GM12878 (cell line): ENCODE data around the gene REXO1. TPM values are rescaled to one million over a fixed set of nuclear protein-coding genes. Genes with fewer than 3 reads are reported as not detected.

ENCODE experiments used
- ATAC-seq: fragments of 200-7000 bp; cut with Tn5 transposase; 3 replicates; pipeline ENCODE4 v1.9.1; 2020; ENCODE audit warnings: mild to moderate bottlenecking, moderate library complexity
- BruUV-seq: library from RNA; stranded (reverse); fragments of 400-500 nt; replicated peaks from 2 replicates; lab custom pipeline; 2021; lab: Mats Ljungman, UMichigan
- CTCF ChIA-PET: fragments of 300-600 bp; sonication (Branson Sonifier 250); formaldehyde crosslinking; extraction: SDS; loops from one replicate; lab custom pipeline; 2021; ENCODE audit warnings: inconsistent platforms; lab: Yijun Ruan, JAX
- POLR2A ChIA-PET: fragments of 350-600 bp; formaldehyde crosslinking; extraction: SDS; loops from one replicate; lab custom pipeline; 2021; ENCODE audit warnings: inconsistent platforms; lab: Charles Lee
- RAD21 ChIA-PET: fragments of 300-600 bp; sonication (Branson Sonifier 250); formaldehyde crosslinking; loops from one replicate; lab custom pipeline; 2023; ENCODE audit warnings: antibody characterized with exemption; ENCODE audit not compliant: unreplicated experiment; lab: Charles Lee
- SMC1A ChIA-PET: fragments of 300-600 bp; sonication (Branson Sonifier 250); formaldehyde crosslinking; loops from one replicate; lab custom pipeline; 2023; ENCODE audit not compliant: unreplicated experiment, uncharacterized antibody; lab: Charles Lee
- DNase-seq: peaks from one replicate; pipeline ENCODE4 v3.0.0-alpha.2; 2011; ENCODE audit warnings: low read depth, low spot score
- FAIRE-seq: peaks from 3 replicates; lab custom pipeline; 2011; peaks lifted over from hg19 to GRCh38; lab: Jason Lieb, UNC
- H2AFZ ChIP-seq: 2 replicates; pipeline ENCODE4 v1.6.0; 2011; ENCODE audit warnings: low read depth, low read length, control low read depth; ENCODE audit not compliant: control insufficient read depth
- H3K27ac ChIP-seq: 2 replicates; pipeline ENCODE4 v1.5.1; 2011; ENCODE audit warnings: control low read depth; ENCODE audit not compliant: control insufficient read depth, insufficient read depth
- H3K27me3 ChIP-seq, 2 experiments: replicated peaks in 1 of 2; 2 replicates each; pipeline versions ENCODE4 v1.6.0 to v1.6.1; 2011; ENCODE audit warnings: low read length in 1 of 2; ENCODE audit not compliant: control insufficient read depth in 2 of 2, insufficient read depth in 2 of 2
- H3K36me3 ChIP-seq, 2 experiments: 2 replicates each; pipeline ENCODE4 v1.5.1; 2011; ENCODE audit warnings: low read length in 1 of 2; ENCODE audit not compliant: control insufficient read depth in 2 of 2, insufficient read depth in 2 of 2
- H3K4me1 ChIP-seq: 2 replicates; pipeline ENCODE4 v1.6.1; 2011; ENCODE audit warnings: mild to moderate bottlenecking, low read length, moderate library complexity, mixed read lengths; ENCODE audit not compliant: control insufficient read depth, insufficient read depth
- H3K4me2 ChIP-seq: 2 replicates; pipeline ENCODE4 v1.6.0; 2011; ENCODE audit warnings: control low read depth; ENCODE audit not compliant: control insufficient read depth, insufficient read depth
- H3K4me3 ChIP-seq: fragments of 200-600 bp; sonication (generic); 2 replicates; pipeline ENCODE4 v1.5.1; 2016
- H3K79me2 ChIP-seq: 2 replicates; pipeline ENCODE4 v1.6.0; 2011; ENCODE audit warnings: low read length; ENCODE audit not compliant: control insufficient read depth, insufficient read depth
- H3K9ac ChIP-seq: 2 replicates; pipeline ENCODE4 v1.8.0; 2011; ENCODE audit warnings: low read length, control low read depth, mixed read lengths; ENCODE audit not compliant: control insufficient read depth, insufficient read depth
- H3K9me3 ChIP-seq: replicated peaks from 3 replicates; pipeline ENCODE4 v1.5.1; 2011; ENCODE audit warnings: mild to moderate bottlenecking, low read length; ENCODE audit not compliant: control insufficient read depth, insufficient read depth
- H4K20me1 ChIP-seq: 2 replicates; pipeline ENCODE4 v1.6.0; 2011; ENCODE audit not compliant: control insufficient read depth, insufficient read depth
- POU2F2 ChIP-seq: IDR thresholded peaks from 3 replicates; pipeline ENCODE4 v1.6.1; 2011; ENCODE audit warnings: low read depth, mild to moderate bottlenecking, low read length, borderline replicate concordance
- SMARCA5 ChIP-seq: fragments of 450-650 bp; IDR thresholded peaks from 2 replicates; pipeline ENCODE4 v1.6.1; 2017; ENCODE audit warnings: mild to moderate bottlenecking
- WGBS: methylation state at CpG from one replicate; pipeline ENCODE4 v1.1.6; 2016; ENCODE audit warnings: low lambda C conversion rate; ENCODE audit not compliant: insufficient replicate concordance, insufficient coverage; ENCODE audit errors: missing lambda C conversion rate; 5-methylcytosine and 5-hydroxymethylcytosine counted together
- in situ Hi-C: fragments of 300-500 bp; cut with MboI; formaldehyde crosslinking; loops from 9 replicates; pipeline ENCODE4 v1.14.3; 2018; ENCODE audit warnings: mixed read lengths
- intact Hi-C: fragments of 100-400 bp; cut with micrococcal nuclease; formaldehyde crosslinking; loops from one replicate; pipeline ENCODE4 v1.14.2; 2022; ENCODE audit not compliant: unreplicated experiment
- polyA plus RNA-seq, 11 experiments: library from polyadenylated mRNA; depleted of rRNA in 4 of 11; unstranded in 6 of 11; stranded (reverse) in 5 of 11; fragments of >200 nt; fragmentation: Nextera tagmentation in 4 of 11; fragmentation: Illumina TruSeq in 1 of 11; extraction: Ambion mirVana in 4 of 11; extraction: Trizol in 1 of 11; gene quantifications; 1 replicate in 1 of 11; 2 replicates in 10 of 11; pipeline versions ENCODE4 v1.2.1 to v1.2.3, GENCODE V29; 2011 to 2016; ENCODE audit warnings: inconsistent platforms in 2 of 11, missing spikeins in 2 of 11, low read depth in 1 of 11
- total RNA-seq, 4 experiments: library from RNA; depleted of rRNA in 3 of 4; stranded (reverse); fragments of >200 nt in 3 of 4; fragmentation: Illumina TruSeq in 1 of 4; extraction: Trizol in 1 of 4; gene quantifications; 2 replicates each; pipeline versions ENCODE4 v1.2.1 to v1.2.3, GENCODE V29; 2013 to 2021
- TF ChIP-seq, protein P1 (sequence below): IDR thresholded peaks from 2 replicates; pipeline ENCODE4 v1.6.1; 2012; ENCODE audit warnings: mild to moderate bottlenecking, low read depth, low read length
- TF ChIP-seq, protein P2 (sequence below): IDR thresholded peaks from 2 replicates; pipeline ENCODE4 v1.6.1; 2012; ENCODE audit warnings: improper control_type of control experiment, low read depth, low read length; ENCODE audit not compliant: insufficient replicate concordance

The REXO1 gene
- total and polyA plus RNA-seq, 10 of the 15 experiments (the other 5 are each of a cell fraction or from before 2014, with no cell fraction given): 0.03 to 45.2 (median 8.4) TPM

DNA sequence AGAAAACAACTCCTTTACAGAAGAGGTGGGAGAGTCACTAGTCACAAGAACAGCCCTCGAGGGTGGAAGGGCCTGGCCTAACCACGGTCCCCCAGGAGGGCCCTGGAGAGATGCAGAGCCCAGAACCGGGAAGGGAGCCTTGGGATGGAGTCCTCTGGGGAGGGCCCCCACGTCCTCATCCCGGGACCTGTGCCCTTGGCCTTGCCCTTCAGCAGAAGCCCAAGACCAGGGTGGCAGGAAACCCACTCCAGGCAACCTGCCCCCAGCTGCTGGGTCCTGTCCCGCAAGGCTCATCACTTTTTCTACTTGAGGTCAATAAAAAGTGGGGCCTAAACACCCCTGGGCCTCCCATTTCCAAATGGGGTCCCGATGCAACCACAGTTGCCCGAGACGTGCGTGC lies 33.9 kb downstream of the REXO1 start (continued):
- TF ChIP-seq, protein P1, sequence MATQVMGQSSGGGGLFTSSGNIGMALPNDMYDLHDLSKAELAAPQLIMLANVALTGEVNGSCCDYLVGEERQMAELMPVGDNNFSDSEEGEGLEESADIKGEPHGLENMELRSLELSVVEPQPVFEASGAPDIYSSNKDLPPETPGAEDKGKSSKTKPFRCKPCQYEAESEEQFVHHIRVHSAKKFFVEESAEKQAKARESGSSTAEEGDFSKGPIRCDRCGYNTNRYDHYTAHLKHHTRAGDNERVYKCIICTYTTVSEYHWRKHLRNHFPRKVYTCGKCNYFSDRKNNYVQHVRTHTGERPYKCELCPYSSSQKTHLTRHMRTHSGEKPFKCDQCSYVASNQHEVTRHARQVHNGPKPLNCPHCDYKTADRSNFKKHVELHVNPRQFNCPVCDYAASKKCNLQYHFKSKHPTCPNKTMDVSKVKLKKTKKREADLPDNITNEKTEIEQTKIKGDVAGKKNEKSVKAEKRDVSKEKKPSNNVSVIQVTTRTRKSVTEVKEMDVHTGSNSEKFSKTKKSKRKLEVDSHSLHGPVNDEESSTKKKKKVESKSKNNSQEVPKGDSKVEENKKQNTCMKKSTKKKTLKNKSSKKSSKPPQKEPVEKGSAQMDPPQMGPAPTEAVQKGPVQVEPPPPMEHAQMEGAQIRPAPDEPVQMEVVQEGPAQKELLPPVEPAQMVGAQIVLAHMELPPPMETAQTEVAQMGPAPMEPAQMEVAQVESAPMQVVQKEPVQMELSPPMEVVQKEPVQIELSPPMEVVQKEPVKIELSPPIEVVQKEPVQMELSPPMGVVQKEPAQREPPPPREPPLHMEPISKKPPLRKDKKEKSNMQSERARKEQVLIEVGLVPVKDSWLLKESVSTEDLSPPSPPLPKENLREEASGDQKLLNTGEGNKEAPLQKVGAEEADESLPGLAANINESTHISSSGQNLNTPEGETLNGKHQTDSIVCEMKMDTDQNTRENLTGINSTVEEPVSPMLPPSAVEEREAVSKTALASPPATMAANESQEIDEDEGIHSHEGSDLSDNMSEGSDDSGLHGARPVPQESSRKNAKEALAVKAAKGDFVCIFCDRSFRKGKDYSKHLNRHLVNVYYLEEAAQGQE: no peak
- TF ChIP-seq POU2F2: no peak

DNA sequence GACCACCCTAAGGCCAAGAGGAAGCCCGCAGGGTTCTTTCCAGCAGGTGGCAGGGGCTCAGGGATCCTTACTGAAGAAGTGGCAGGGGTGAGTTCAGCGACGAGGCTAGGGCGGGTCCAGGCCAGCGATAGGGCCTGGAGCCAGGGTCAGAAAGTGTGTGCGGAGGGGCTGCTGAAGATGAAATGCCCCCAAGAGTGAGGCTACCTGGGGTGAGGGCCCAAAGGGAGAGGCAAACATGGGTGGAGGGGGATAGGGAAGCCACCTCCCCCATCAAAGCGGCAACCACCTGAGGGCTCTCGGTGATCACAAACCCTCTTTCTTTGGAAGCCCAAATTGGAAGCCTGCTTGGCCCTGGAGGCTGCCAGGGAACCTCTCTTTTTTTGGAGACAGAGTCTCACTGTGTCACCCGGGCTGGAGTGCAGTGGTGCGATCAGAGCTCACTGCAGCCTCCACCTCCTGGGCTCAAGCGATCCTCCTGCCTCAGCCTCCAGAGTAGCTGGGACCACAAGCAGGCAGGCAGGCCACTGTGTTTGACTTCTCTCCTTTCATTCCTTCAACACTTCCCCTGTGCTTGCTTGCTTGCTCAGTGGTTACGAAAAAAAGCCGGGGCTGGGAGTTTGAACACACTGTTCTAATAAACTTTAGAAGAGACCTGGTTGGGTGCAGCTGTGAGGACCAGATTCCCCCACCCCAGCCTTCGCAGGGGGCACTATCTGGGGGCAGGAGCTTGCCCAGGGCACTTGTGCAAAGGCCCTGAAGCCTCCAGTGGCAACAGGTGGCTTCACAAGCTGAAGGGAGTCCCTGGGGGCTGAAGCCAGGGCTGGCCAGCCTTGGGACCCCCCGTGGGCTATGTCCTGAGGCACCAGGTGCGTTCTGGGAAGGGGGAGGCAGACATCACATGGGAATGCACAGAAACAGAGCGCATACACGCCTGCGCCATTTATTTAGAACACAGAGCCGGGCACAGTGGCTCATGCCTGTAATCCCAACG lies 34.8 kb downstream of the REXO1 start:
- no TSS peak for BruUV-seq
- H3K36me3 ChIP-seq: peaks cover 0 to 19% of the 10 kb centered on the region in 2 experiments; a peak in 2 of 4 replicates
- H3K4me1 ChIP-seq: peaks cover 3% of the 10 kb centered on the region; the same call in 1 of the 2 replicates
- H3K9ac ChIP-seq: peak overlapping the region; percentile 48; the same call in 1 of the 2 replicates
- no peaks in the 10 kb centered on the region for H3K27me3 ChIP-seq
- ChIA-PET RAD21 (no interaction called here), CTCF (interaction anchor here (0.6 to 1.4 kb wide), 7 partner anchors 12 to 141 kb away, joined by 3 to 8 read pairs (median 4); no protein-coding TSS in a partner anchor), SMC1A (no interaction called here), POLR2A (no interaction called here)
- no peaks in the 10 kb centered on the region for H4K20me1 ChIP-seq
- peak overlapping the region; percentile 46 for H3K27ac ChIP-seq
- H3K4me3 ChIP-seq: peak overlapping the region; percentile 75
- intact Hi-C loops (no loop called here), in situ Hi-C loops (no loop called here)
- no peak for FAIRE-seq
- peak overlapping the region; percentile 87 for H3K4me2 ChIP-seq
- TF ChIP-seq, protein P2, sequence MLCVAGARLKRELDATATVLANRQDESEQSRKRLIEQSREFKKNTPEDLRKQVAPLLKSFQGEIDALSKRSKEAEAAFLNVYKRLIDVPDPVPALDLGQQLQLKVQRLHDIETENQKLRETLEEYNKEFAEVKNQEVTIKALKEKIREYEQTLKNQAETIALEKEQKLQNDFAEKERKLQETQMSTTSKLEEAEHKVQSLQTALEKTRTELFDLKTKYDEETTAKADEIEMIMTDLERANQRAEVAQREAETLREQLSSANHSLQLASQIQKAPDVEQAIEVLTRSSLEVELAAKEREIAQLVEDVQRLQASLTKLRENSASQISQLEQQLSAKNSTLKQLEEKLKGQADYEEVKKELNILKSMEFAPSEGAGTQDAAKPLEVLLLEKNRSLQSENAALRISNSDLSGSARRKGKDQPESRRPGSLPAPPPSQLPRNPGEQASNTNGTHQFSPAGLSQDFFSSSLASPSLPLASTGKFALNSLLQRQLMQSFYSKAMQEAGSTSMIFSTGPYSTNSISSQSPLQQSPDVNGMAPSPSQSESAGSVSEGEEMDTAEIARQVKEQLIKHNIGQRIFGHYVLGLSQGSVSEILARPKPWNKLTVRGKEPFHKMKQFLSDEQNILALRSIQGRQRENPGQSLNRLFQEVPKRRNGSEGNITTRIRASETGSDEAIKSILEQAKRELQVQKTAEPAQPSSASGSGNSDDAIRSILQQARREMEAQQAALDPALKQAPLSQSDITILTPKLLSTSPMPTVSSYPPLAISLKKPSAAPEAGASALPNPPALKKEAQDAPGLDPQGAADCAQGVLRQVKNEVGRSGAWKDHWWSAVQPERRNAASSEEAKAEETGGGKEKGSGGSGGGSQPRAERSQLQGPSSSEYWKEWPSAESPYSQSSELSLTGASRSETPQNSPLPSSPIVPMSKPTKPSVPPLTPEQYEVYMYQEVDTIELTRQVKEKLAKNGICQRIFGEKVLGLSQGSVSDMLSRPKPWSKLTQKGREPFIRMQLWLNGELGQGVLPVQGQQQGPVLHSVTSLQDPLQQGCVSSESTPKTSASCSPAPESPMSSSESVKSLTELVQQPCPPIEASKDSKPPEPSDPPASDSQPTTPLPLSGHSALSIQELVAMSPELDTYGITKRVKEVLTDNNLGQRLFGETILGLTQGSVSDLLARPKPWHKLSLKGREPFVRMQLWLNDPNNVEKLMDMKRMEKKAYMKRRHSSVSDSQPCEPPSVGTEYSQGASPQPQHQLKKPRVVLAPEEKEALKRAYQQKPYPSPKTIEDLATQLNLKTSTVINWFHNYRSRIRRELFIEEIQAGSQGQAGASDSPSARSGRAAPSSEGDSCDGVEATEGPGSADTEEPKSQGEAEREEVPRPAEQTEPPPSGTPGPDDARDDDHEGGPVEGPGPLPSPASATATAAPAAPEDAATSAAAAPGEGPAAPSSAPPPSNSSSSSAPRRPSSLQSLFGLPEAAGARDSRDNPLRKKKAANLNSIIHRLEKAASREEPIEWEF: no peak
- TF ChIP-seq SMARCA5: 0 out of 2 replicates have a peak, but pooled peaks have one; percentile 9
- no peak for ATAC-seq
- H2AFZ ChIP-seq: peak overlapping the region; percentile 88
- no peaks in the 10 kb centered on the region for H3K79me2 ChIP-seq
- DNase-seq: no peak
- 51% methylated on average over 21 of the region's 21 CpGs for WGBS
- H3K9me3 ChIP-seq: no peaks in the 10 kb centered on the region
